OCI-LY7 (cell line): ENCODE measurements around the gene AATK. TPM values are rescaled to one million over a fixed set of nuclear protein-coding genes. Genes with fewer than 3 reads are reported as not detected.

ENCODE experiments used
- BruUV-seq: library from RNA; stranded (reverse); fragments of 400-500 nt; replicated peaks from 2 replicates; lab custom pipeline; 2021; lab: Mats Ljungman, UMichigan
- CTCF ChIA-PET: fragments of 300-600 bp; sonication (Branson Sonifier 250); formaldehyde crosslinking; loops from one replicate; lab custom pipeline; 2022; ENCODE audit warnings: antibody characterized with exemption; ENCODE audit not compliant: unreplicated experiment; lab: Charles Lee
- POLR2A ChIA-PET: fragments of 300-600 bp; sonication (Branson Sonifier 250); formaldehyde crosslinking; loops from one replicate; lab custom pipeline; 2022; ENCODE audit warnings: antibody characterized with exemption; lab: Charles Lee
- DNase-seq: peaks from one replicate; pipeline ENCODE4 v3.0.0-alpha.2; 2015; ENCODE audit warnings: low spot score
- H2AFZ ChIP-seq: fragments of 200-600 bp; sonication (generic), shearing (Covaris generic); 2 replicates; pipeline ENCODE4 v1.6.1; 2014; ENCODE audit warnings: mild to moderate bottlenecking, antibody characterized with exemption, low read length, moderate library complexity
- H3K27ac ChIP-seq: fragments of 200-600 bp; sonication (generic); 2 replicates; pipeline ENCODE4 v1.5.1; 2014; ENCODE audit warnings: mixed run types, low read depth, mild to moderate bottlenecking, moderate library complexity, low read length, inconsistent platforms; ENCODE audit not compliant: poor library complexity, severe bottlenecking
- H3K36me3 ChIP-seq: fragments of 200-600 bp; sonication (generic); 2 replicates; pipeline ENCODE4 v1.6.1; 2014; ENCODE audit warnings: mild to moderate bottlenecking, antibody characterized with exemption, low read length, moderate library complexity, mixed read lengths; ENCODE audit not compliant: insufficient read depth
- H3K4me1 ChIP-seq: fragments of 200-600 bp; sonication (generic); 2 replicates; pipeline ENCODE4 v1.5.1; 2014; ENCODE audit warnings: mild to moderate bottlenecking, low read length; ENCODE audit not compliant: insufficient read depth, poor library complexity, severe bottlenecking
- H3K4me2 ChIP-seq: fragments of 200-600 bp; sonication (generic); 2 replicates; pipeline ENCODE4 v1.6.1; 2014; ENCODE audit warnings: mild to moderate bottlenecking, low read length
- H3K4me3 ChIP-seq: fragments of 200-600 bp; sonication (generic); 2 replicates; pipeline ENCODE4 v1.5.1; 2014; ENCODE audit warnings: mild to moderate bottlenecking, low read depth, low read length; ENCODE audit not compliant: poor library complexity, severe bottlenecking
- H3K79me2 ChIP-seq: fragments of 200-600 bp; sonication (generic); 2 replicates; pipeline ENCODE4 v1.6.1; 2016; ENCODE audit warnings: low read depth, mild to moderate bottlenecking, low read length, moderate library complexity, mixed read lengths; ENCODE audit not compliant: insufficient read depth
- H3K9me2 ChIP-seq: fragments of 200-600 bp; sonication (generic); 2 replicates; pipeline ENCODE4 v1.6.1; 2016; ENCODE audit warnings: mild to moderate bottlenecking, low read length, mixed read lengths; ENCODE audit not compliant: insufficient read depth
- H3K9me3 ChIP-seq: fragments of 200-600 bp; sonication (generic); 2 replicates; pipeline ENCODE4 v1.6.1; 2014; ENCODE audit warnings: mild to moderate bottlenecking, mixed run types, low read length, mixed read lengths
- H4K20me1 ChIP-seq: fragments of 200-600 bp; sonication (generic); 2 replicates; pipeline ENCODE4 v1.6.1; 2014; ENCODE audit warnings: mild to moderate bottlenecking, antibody characterized with exemption, low read length, moderate library complexity, mixed read lengths; ENCODE audit not compliant: insufficient read depth
- EZH2phosphoT487 ChIP-seq: fragments of 200-600 bp; sonication (generic); IDR thresholded peaks from 2 replicates; pipeline ENCODE4 v1.6.1; 2018; ENCODE audit warnings: low read depth, borderline replicate concordance, mild to moderate bottlenecking, mixed run types, antibody characterized with exemption, low read length, moderate library complexity, mixed read lengths
- intact Hi-C: fragments of 100-400 bp; cut with micrococcal nuclease; formaldehyde crosslinking; loops from one replicate; pipeline ENCODE4 v1.10.0; 2022; ENCODE audit not compliant: unreplicated experiment
- total RNA-seq, 2 experiments: library from RNA; depleted of rRNA in 1 of 2; stranded (reverse); fragments of >200 nt in 1 of 2; shearing (Covaris generic) in 1 of 2; gene quantifications; 2 replicates each; pipeline ENCODE4 v1.2.3, GENCODE V29; 2014 to 2022
- TF ChIP-seq, protein P1 (sequence below): fragments of 200-600 bp; sonication (generic); conservative IDR thresholded peaks from 2 replicates; pipeline ENCODE4 v1.5.1; 2014; ENCODE audit warnings: mild to moderate bottlenecking, antibody characterized with exemption, low read length, moderate library complexity, mixed read lengths

The AATK gene
- total RNA-seq, 2 experiments from 2014 or later = 0.03 TPM; not detected in 1

DNA sequence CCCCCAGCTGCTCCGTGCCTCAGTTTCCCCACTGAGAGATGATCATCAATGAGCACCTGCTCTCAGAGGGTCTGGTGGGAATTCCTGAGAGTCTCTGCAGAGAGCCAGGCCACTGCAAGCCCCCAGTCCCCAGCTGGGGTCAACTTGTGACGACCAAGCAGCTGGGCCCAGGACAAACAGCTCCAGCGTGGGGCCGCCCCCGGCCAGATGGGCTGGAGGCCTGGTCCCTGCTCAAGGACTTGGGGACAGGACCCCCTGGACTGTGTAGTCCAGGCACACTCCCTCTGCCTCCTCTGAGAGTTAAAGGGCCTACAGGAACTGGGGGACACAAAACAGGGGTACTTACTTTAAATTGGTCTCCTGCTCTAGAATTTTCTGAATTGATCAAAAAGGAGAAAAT is 16.6 kb upstream of the AATK start:
- DNase-seq = no peak
- no TSS peak for BruUV-seq
- intact Hi-C loops = no loop called here
- Histone ChIP-seq H3K27ac (no peak overlapping the region), H3K79me2 (no peaks in the 10 kb centered on the region), H4K20me1 (no peaks in the 10 kb centered on the region), H3K9me2 (no peaks in the 10 kb centered on the region), H3K36me3 (no peaks in the 10 kb centered on the region), H3K4me3 (no peak overlapping the region), H2AFZ (no peak overlapping the region), H3K4me2 (no peak overlapping the region), H3K4me1 (peaks cover 5% of the 10 kb centered on the region), H3K9me3 (no peaks in the 10 kb centered on the region)
- ChIA-PET CTCF (no interaction called here), POLR2A (no interaction called here)
- TF ChIP-seq, protein P1, sequence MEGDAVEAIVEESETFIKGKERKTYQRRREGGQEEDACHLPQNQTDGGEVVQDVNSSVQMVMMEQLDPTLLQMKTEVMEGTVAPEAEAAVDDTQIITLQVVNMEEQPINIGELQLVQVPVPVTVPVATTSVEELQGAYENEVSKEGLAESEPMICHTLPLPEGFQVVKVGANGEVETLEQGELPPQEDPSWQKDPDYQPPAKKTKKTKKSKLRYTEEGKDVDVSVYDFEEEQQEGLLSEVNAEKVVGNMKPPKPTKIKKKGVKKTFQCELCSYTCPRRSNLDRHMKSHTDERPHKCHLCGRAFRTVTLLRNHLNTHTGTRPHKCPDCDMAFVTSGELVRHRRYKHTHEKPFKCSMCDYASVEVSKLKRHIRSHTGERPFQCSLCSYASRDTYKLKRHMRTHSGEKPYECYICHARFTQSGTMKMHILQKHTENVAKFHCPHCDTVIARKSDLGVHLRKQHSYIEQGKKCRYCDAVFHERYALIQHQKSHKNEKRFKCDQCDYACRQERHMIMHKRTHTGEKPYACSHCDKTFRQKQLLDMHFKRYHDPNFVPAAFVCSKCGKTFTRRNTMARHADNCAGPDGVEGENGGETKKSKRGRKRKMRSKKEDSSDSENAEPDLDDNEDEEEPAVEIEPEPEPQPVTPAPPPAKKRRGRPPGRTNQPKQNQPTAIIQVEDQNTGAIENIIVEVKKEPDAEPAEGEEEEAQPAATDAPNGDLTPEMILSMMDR = no peak
- TF ChIP-seq EZH2phosphoT487 = no peak

DNA sequence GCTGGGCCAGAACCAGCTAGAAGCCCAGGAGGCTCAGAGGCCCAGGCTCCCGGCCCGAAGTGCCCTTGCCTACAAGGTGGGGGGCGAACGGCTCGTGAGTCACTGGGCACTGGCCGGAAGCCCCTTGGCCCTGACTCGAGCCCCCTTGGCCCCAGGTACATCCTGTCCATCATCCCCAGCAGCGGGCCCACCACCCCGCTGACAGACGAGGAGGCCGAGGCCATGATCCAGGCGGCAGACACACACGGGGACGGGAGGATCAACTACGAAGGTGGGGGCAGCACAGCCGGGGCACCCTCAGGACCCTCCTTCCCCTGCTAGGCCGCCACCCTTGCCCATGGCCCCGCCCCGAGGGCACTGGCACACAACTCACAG is 15.8 kb upstream of the AATK start:
- ChIA-PET CTCF (no interaction called here), POLR2A (no interaction called here)
- Histone ChIP-seq H3K4me2 (no peak overlapping the region), H2AFZ (no peak overlapping the region), H3K9me3 (no peaks in the 10 kb centered on the region), H4K20me1 (no peaks in the 10 kb centered on the region), H3K4me1 (peaks cover 5% of the 10 kb centered on the region), H3K36me3 (no peaks in the 10 kb centered on the region), H3K79me2 (no peaks in the 10 kb centered on the region), H3K27ac (no peak overlapping the region), H3K9me2 (no peaks in the 10 kb centered on the region), H3K4me3 (no peak overlapping the region)
- intact Hi-C loops = no loop called here
- no peak for DNase-seq
- BruUV-seq = no TSS peak
- no peak for TF ChIP-seq EZH2phosphoT487
- TF ChIP-seq, protein P1 = no peak

DNA sequence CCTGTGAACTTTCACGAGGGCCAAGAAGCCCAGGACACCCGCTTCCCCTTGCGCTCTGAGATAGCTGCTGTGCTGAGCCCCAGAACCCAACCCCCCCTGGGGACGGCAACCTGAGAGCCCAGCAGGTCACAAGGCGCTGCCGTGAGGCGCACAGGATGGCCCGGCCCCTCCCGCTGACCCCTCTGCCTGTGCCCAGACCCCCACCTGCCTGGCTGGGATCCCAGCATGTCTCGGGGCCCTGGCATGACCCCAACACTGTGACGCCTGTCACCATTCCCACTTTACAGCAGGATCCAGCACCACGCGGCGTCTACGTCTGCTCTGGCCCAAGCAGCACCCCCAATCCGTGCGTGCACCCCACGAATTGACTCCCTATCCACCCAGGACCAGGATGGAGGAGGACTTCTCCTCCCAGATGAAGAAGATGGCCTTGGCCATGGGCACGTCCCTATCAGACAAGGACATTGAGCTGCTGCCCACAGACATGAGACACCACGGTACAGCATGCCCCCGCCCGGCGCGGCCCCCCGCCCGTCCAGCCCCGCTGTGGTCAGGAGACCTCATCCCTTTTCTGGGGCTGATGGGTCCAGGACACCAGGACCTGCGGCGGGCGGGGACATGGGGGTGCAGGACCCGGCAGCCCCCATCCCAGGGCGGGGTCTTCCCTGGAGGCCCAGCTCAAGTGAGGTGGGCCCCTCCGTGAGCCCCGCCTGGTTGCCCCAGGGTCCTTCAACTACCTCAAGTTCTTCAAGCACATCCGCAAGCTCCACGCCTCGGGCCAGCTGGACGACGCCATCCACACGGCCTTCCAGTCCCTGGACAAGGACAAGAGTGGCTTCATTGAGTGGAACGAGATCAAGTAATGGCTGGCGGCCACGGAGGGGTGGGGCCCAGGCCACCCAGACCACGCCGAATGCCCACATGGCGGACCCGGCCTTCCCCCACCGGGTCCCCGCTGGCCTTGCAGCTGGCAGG is 15.1 kb upstream of the AATK start:
- Histone ChIP-seq H3K9me3 (no peaks in the 10 kb centered on the region), H3K36me3 (no peaks in the 10 kb centered on the region), H3K79me2 (no peaks in the 10 kb centered on the region), H3K4me1 (peaks cover 5% of the 10 kb centered on the region), H3K27ac (no peak overlapping the region), H2AFZ (no peak overlapping the region), H3K4me3 (no peak overlapping the region), H4K20me1 (no peaks in the 10 kb centered on the region), H3K9me2 (no peaks in the 10 kb centered on the region), H3K4me2 (no peak overlapping the region)
- CTCF ChIA-PET = no interaction called here
- no TSS peak for BruUV-seq
- intact Hi-C loops = no loop called here
- DNase-seq = no peak
- POLR2A ChIA-PET = no interaction called here
- no peak for TF ChIP-seq EZH2phosphoT487
- TF ChIP-seq, protein P1 = no peak
